GM21717 (cell line): ENCODE measurements around the gene ELOF1.
"Not testable (repeated sequence)": the region's sequence is repeated elsewhere in the genome, so short reads cannot be mapped to it uniquely, and the experiment has no call there.

Source experiments
- ATAC-seq: cut with Tn5 transposase; IDR thresholded peaks from one replicate; pipeline ENCODE4 v1.9.1; 2021; ENCODE audit warnings: mild to moderate bottlenecking, moderate library complexity; ENCODE audit not compliant: unreplicated experiment

Gene ELOF1

DNA sequence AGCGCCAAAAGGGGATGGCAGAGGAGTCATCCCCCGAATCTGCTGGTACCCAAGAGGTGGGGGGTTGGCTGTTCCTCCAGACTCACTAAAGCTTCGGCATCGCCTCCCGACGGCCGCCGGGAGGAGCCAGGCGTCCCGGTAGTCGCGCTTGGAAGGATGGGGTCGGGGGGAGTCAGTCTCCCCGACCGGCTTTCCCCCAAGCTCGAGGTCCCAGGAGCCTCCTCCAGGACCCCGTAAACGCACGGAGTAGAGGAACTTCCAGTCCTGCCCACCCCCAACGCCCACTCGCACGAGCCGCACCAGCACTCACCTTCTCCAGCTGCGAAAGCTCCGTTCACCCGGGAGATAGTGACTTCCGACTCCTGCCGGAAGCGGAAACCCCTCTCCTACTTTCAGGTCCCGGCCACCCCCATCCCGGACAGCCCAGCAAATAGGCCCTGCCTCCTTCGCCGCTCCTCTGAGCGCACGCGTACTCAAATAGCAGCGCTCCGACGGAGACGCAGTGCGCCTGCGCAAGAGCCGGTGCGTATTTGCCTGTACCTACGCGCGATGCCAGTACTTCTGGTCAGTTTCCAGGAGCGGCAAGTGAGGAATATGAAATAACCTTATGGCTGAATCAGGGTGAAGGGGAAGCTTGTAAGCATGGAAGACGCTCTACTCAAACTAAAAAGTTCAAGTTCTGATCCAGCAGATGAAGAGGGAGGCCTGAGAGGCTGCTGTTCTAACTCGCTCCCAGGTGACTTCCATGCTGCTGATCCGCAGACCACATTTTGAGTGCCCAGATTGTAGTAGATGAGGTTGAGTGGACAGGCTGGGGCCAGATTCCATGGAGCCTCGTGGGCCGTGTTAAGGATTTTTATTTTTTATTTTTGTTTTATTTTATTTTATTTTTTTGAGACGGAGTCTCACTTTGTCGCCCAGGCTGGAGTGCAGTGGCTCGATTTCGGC is at the start of gene ELOF1:
TSS of gene ELOF1 (minus strand) at position 350 of the 948 bp plus-strand sequence. CDS start 4,883 bp downstream, outside the sequence.
- peak; percentile 72 for ATAC-seq

- ATAC-seq, result no peak
Measured at GRCh38 chr19:11606484-11606883, 47.5 kb upstream of the ELOF1 start.

- not testable (repeated sequence) for ATAC-seq
Measured at GRCh38 chr19:11599704-11600103, 40.7 kb upstream of the ELOF1 start.

- no peak for ATAC-seq
Measured at GRCh38 chr19:11598746-11599145, 39.7 kb upstream of the ELOF1 start.

DNA sequence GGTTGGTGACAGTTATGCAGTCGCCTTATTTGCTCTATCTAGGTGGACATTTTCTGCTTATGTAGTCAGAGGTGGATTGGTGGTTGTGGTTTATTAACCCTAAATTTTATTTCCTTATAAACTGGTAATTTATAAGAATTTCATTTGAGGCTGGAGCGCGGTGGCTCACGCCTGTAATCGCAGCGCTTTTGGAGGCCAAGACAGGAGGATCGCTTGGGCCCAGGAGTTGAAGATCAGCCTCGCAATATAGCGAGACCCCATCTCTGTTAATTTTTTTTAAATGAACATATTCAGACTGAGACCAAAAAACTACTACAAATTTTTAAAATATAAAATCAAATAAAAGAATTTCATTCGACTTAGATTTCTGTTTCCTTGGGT is 39.1 kb upstream of the ELOF1 start:
- ATAC-seq, result no peak

DNA sequence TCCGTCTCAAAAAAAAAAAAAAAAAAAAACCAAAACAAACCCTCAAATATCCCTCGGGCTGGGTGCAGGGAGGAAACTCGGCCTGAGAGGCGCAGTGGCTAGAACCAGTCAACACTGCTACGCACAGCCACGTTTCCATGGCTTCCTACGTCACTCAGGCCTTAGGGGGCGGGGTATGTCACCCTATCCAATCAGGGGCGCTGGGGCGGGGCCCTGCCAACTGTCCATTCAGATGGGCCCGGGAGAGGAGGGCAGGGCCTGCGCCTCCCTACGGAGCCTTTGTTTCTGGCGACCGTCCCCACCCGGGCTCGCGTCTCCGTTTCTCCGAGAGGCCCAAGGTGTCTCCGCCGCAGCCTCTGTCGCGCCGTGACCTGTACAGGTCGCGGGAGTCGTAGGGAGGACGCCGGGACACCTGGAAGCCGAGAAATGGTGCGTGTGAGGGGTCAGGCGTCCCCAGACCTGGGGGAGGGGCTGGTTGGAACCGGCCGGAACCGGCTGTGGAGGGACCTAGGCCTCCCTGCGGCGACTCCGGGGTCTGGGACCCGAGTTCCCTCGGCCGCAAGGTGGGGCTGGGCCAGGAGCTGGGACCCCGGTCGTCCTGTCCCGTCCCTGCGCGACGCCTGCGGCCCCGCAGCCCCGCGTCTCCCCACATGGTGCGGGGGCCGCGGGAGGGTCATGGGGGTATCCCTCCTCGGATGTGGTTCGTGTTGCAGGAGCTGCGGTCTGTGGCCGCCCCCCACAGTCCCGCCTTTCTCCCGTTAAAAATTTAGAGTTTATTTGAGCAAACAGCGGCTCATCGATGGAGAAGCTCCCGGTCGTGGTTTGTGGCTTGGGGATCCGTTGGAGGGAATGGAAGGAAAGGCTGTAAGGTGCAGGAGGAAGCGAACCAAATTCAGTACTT is 38.4 kb upstream of the ELOF1 start, which contains the start of gene ZNF627:
TSS of gene ZNF627 (plus strand) at position 282 of the 901 bp plus-strand sequence. CDS start at position 427, 145 bp downstream.
- ATAC-seq, result peak; percentile 89

- no peak for ATAC-seq
Measured at GRCh38 chr19:11596156-11596555, 37.1 kb upstream of the ELOF1 start.

- ATAC-seq, result no peak
Measured at GRCh38 chr19:11594084-11594483, 35.1 kb upstream of the ELOF1 start.

DNA sequence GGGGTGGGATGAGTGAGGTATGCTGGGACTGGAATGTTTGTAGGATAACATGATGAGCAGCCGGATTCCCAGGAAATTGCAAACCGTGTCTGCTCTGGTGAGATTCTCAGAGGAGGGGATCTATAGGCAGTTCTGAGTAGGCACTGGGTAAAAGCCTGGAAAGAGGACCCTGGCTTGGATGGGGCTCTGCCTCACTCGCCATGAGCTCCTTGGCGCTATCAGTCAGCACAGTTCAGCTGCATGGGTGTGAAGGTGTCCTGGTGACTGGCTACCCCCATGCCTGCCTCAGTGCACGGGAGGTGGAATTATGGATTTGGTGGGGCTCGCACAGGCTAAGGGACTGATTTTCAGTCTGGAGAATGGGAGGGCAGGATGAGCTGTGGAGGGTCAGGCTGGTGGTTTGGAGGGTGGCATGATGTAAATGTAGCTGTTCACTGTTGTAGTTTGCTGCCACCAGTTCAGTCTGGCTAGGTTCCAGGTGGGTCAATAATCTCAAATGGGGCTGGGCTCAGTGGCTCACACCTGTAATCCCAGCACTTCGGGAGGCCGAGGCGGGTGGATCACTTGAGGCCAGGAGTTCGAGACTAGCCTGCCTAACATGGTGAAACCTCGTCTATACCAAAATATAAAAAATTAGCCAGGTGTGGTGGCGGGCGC is 29.1 kb upstream of the ELOF1 start:
- ATAC-seq, result no peak

- no peak for ATAC-seq
Measured at GRCh38 chr19:11587302-11587974, 28.4 kb upstream of the ELOF1 start.

- no peak for ATAC-seq
Measured at GRCh38 chr19:11586331-11586730, 27.3 kb upstream of the ELOF1 start.

DNA sequence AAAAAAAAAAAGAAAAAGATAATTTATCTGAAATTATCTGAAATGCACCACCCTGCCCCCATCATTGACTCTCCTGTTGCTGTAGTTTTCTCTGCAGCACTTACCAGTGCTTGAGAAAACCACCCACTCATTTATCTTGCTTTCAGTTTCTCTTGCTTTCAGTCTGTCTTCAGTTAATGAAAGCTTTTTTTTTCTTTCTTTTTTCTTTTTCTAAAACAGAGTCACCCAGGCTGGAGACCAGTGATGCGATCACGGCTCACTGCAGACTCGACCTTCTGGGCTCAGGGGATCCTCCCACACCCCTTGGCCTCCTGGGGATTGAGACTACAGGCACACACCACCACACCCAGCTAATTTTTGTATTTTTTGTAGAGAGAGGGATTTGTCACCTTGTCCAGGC is 22.7 kb upstream of the ELOF1 start:
- peak; percentile 55 for ATAC-seq

DNA sequence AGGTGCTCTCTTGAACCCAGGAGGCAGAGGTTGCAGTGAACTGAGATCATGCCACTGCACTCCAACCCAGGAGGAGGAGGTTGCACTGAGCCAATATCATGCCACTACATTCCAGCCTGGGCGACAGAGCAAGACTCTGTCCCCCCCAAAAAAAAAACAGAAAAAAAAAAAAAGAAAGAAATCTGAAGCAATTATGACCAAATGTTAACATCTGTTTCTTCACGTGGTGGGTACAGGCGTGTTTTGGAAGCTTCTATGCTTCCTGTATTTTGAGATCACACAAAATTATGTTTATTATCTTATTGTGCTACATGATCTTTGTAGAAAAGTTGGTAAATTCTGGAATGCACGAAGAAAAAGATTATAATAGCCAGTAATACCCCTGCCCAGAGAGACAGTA is 21.1 kb upstream of the ELOF1 start:
- ATAC-seq, result no peak

GRCh38 chr19:11578258-11579142 is 19.5 kb upstream of the ELOF1 start:
- no peak for ATAC-seq

GRCh38 chr19:11577451-11578257 is 18.6 kb upstream of the ELOF1 start, which contains the start of gene ACP5:
Gene ACP5, minus strand, starts transcription at chr19:11577645. Its CDS starts 328 bp downstream, at chr19:11577317.
- ATAC-seq, result no peak

DNA sequence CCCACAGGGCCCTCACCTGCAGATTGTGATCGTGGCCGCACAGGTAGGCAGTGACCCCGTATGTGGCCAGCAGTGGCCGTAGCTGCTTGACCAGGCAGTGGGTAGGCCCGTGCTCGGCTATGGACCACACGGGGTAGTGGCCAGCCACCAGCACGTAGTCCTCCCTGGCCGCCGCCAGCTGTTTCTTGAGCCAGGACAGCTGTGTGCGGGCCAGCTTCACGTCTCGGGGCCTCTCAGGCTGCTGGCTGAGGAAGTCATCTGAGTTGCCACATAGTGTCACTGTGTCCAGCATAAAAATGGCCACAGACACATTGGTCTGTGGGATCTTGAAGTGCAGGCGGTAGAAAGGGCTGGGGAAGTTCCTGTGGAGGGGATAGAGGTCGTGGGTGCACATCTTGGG is 17.2 kb upstream of the ELOF1 start:
- ATAC-seq, result no peak

DNA sequence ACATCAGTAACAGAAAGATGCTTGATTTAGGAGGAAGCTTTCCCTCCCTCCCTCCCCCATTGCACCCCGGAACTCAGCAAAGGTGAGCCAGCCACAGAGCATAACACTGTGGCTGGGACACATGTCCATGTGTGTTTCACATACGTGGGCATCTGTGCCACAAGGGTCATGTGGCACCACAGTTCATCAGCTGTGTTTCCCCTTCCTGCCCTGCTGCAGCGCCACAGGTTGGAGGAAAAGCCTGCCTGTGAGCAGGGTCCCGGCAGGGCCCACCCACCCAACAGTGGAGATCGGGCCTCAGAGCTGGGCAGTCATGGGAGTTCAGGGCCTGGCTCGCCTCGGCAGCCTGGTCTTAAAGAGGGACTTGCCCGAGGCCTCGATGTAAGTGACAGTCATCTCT is 15.7 kb upstream of the ELOF1 start:
- no peak for ATAC-seq

DNA sequence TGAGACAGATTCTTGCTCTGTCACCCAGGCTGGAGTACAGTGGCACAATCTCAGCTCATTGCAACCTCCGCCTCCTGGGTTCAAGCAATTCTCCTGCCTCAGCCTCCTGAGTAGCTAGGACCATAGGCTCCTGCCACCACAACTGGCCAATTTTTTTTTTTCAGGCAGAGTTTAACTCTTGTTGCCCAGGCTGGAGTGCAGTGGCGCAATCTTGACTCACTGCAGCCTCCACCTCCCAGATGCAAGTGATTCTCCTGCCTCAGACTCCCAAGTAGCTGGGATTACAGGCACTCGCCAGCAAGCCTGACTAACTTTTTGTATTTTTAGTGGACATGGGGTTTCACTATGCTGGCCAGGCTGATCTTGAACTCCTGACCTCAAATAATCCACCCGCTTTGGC is 14.7 kb upstream of the ELOF1 start:
- ATAC-seq, result not testable (repeated sequence)
